GM08714 (cell line): Measurements from ENCODE around the gene PAX4.
A peak's percentile ranks its signal among the peaks of the same experiment; 100 is the strongest.
"Not testable (repeated sequence)": the region's sequence is repeated elsewhere in the genome, so short reads cannot be mapped to it uniquely, and the experiment has no call there.

Experiments used
- H3K4me3 ChIP-seq: fragments of 200-500 bp; sonication (Bioruptor generic); 2 replicates; pipeline ENCODE4 v1.5.1; 2014; ENCODE audit warnings: mild to moderate bottlenecking, low read length, inconsistent platforms
- ZNF274 ChIP-seq: IDR thresholded peaks from 2 replicates; pipeline ENCODE4 v1.6.1; 2012; ENCODE audit warnings: mild to moderate bottlenecking, low read depth, low read length

PAX4 gene

DNA sequence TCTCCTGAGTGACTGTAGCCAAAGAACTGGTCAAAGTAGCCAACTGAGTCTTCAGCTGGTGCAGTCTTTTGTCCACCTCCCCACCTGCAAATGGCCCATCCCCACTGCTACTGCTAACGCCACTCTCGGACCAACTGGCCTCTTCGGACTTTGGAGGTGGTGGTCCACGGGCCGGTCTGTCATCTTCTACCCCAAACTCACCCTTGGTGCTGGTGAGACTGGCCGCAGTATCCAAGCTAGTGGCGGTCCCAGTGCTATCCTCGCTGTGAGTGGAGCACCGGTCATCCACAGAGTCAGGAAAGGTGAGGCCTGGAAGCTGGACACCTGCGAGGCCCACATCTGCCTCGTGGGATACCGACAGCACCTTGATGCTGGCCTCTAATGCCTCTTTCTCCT, 33.3 kb downstream of the PAX4 start:
- TF ChIP-seq ZNF274 = no peak
- peak overlapping the region; percentile 86 for H3K4me3 ChIP-seq

DNA sequence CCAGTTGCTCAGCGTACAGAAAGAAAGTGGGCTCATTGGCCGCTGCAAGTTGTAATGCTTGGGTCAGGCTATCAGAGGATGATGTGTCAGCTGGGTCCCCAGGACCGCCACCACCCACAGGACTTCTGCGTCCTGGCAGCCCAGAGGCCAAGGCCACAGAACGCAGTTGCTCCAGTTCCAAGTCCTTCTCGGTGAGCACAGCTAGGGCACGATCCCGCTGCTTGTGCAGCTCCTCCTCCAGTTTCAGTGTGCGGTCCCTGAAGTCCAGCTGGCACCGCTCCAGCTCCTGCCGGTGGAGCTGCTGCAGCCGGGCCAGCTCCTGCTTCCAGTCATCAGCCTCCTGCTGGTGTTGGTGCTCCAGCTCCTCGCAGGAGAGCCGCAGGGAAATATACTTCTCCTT, 35.6 kb downstream of the PAX4 start:
- H3K4me3 ChIP-seq = no peak overlapping the region
- no peak for TF ChIP-seq ZNF274

DNA sequence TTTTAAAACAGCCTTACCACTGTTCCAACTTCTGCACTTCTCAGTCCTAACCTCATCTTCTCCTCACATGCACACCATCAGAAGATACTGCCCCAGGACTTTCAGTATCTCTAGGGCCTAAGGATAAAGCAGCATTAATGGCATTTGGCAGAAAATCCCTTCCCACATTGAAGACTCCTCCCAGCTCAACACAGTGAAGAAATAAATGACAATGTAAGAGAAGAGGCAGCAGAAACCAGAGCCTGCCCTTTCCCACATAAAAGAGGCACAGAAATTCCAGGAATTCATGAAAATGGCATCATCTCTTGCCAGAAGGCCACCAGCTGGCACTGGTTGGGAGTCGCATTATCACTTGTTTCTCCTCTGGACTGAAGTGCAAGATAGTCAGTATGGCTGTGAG, 36.2 kb downstream of the PAX4 start:
- no peak overlapping the region for H3K4me3 ChIP-seq

GRCh38 chr7:127580612-127581011, 37.3 kb downstream of the PAX4 start:
- no peak overlapping the region for H3K4me3 ChIP-seq
- no peak for TF ChIP-seq ZNF274

More for the DNA sequence above, 36.2 kb downstream of the PAX4 start:
- TF ChIP-seq ZNF274 = no peak

DNA sequence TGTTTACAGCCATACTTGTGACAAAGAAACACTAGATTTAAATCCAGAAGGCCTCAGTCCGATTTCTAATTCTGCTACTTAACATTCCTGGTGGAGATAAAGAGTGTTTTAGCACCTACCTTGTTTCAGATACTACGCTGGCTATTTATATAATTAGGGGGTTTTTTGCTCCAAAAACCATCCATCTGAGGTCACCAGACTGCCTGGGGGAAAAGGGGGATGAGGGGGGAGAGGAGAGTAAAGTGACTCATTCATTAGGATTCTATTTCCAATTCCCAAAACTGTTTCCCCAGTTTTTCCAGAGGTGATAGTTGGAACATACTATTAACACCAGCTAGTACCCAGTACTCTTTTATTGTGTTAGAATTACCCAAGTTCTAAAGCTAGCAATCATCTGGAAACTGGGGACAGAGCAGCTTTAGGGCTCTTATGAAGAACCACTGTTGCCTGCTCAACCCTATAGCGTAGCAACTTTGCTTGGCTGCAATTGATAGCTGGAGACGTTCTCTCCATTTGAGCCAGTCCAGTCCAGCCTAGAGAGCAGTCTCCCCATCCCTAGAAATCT, 39.1 kb downstream of the PAX4 start:
- no peak for TF ChIP-seq ZNF274
- H3K4me3 ChIP-seq = no peak overlapping the region

DNA sequence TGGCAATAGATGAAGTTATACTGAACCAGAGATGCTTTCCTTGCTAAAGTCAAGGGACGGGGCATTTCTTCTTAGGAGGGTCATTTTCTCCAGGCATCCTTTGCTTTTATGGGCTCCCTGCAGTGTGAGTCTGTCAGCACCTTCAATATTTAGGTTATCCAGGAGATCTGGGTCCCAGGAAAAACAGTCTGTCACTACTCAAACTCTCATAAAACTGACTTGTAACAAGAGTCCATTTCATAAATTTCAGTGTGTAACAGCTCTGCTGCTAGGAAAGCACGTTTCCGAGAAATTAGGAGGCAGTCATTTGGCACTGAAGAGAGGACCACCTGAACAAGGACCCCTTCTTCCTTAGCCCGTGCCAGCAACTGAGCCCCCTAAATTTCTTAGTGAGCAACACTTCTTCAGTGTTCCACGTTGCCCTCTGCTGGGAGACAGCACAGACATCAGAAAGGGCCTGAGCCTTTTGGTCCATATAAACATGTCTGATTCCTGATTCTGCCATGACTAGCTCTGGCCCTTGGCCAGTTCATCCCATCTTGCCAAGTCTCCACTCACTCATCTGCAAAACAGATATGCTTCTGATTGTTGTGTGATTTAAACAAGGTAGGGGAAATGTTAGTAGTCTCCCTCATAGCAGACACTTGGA, 39.8 kb downstream of the PAX4 start:
- no peak overlapping the region for H3K4me3 ChIP-seq
- TF ChIP-seq ZNF274 = no peak

DNA sequence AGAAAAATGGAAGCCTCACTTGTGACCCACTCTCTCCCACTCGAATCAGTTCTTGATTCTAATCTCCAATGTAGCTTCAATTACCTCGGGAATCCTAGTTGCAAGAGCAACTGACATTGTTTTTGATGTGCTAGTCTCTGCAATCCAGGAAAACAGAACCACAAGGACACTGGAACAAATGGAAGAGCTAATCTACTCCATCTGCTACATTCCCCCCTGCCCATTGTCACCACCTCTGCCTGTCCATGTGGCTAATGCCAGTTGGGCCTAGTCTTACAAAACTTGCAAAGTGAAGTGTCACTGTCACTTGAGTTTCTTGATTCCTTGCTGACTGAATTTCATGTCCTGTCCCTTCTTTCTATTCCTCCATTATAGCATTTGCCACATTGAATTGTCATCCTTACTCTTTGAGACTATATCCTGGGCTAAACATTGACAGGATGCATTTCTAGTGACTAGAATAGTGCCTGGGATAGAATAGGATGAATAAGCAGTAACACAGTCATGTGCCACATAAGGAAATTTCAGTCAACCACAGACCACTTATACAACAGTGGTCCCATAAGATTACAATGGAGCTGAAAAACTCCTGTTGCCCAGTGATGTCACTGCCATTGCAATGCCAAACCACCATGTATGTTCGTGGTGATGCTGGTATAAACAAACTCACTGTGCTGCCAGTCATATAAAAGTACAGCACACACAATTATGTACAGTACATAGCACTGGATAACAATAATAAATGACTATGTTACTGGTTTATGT, 46.0 kb downstream of the PAX4 start:
- TF ChIP-seq ZNF274 = no peak
- H3K4me3 ChIP-seq = no peak overlapping the region

DNA sequence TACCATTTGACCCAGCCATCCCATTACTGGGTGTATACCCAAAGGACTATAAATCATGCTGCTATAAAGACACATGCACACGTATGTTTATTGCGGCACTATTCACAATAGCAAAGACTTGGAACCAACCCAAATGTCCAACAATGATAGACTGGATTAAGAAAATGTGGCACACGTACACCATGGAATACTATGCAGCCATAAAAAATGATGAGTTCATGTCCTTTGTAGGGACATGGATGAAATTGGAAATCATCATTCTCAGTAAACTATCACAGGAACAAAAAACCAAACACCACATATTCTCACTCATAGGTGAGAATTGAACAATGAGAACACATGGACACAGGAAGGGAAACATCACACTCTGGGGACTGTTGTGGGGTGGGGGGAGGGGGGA, 49.9 kb downstream of the PAX4 start:
- not testable (repeated sequence) for H3K4me3 ChIP-seq

DNA sequence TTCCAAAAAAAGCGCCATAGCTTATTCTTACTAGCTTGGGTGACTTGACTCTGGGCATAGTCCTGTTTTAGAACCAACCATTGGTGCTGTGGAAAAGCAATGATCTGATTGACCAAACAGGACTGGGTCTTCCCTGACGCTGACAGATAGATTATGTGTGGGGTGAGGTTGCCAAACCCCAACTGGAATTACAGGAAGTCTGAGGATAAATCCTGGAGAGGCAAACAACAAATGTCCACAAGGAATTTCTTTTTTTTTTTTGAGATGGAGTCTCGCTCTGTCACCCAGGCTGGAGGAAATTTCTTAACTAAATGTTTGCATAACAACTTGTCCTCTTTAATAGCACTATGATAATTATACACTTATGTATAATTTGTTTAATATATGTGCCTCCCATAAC, 51.7 kb downstream of the PAX4 start:
- no peak for TF ChIP-seq ZNF274

More for the DNA sequence above, 51.7 kb downstream of the PAX4 start:
- H3K4me3 ChIP-seq = no peak overlapping the region
